GM21360 (cell line): ENCODE data around the gene LRRK1.

Experiments used
- ATAC-seq: cut with Tn5 transposase; IDR thresholded peaks from one replicate; pipeline ENCODE4 v1.9.1; 2021; ENCODE audit warnings: mild to moderate bottlenecking, moderate library complexity; ENCODE audit not compliant: unreplicated experiment

Gene LRRK1

DNA sequence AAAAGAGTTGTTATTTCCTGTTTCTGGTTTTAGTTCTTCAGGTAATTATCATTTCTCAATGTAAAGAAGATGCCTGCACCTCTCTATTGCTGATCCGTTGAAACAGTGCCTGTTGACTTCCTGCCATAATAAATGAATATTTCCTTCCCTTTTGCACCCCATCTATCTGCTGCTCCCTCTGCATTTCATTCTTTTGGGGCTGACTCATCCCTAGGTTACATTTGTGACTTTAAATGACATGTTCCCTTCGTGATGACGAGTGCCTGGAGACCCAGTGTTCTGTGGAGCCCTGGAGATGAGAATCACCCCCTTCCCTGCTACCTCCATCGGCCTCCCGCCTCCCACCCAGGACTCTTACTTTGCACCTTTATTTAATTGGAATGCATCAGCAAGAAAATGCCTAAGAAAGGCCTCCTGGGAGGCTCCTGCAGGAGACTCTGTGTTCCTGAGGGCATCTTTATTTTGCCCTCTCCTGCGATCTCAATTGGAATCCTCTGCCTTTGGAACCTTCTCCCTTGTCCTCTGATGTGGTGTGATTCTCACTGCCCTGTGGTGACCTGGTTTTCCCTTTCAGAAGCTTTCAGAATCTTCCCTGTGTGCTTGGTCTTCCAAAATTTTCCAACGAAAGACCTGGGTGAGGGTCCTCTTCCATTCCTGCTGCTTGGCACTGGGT, 13.7 kb downstream of the LRRK1 start:
- ATAC-seq, result no peak

DNA sequence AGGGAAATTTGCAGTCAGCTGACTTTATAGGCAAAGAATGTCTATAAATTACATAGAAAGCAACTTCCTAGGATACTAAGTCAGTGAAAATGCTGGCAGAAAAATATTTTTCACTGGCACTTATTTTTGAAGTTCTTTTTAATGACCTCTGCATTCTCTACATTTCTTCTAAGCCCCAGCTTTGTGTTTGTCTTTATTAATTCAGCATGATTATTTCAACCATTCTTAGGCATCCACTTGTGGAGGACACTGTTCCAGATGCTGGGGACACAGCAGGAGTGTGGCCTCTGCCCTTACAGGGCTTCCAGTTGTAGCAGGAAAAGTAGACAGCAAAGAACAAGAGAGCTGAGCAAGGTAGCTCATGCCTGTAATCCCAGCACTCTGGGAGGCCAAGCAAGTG, 15.0 kb downstream of the LRRK1 start:
- no peak for ATAC-seq

DNA sequence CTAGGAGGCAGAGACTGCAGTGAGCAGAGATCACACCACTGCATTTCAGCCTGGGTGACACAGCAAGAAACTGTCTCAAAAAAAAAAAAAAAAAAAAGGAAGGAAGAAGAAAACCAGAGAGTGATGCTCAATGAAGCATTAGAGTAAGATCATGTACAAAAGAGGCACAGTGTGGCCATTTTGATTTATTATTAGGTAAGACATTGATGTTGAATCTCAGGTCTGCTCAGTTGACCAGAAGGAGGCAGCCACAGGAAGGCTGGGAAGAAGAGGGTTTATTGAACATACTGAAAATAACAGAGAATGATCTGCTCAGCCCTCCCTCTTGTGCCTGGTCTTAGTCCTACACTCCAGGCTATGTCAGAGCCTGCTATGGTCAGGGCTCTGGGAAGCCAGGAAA, 15.6 kb downstream of the LRRK1 start:
- ATAC-seq, result no peak

DNA sequence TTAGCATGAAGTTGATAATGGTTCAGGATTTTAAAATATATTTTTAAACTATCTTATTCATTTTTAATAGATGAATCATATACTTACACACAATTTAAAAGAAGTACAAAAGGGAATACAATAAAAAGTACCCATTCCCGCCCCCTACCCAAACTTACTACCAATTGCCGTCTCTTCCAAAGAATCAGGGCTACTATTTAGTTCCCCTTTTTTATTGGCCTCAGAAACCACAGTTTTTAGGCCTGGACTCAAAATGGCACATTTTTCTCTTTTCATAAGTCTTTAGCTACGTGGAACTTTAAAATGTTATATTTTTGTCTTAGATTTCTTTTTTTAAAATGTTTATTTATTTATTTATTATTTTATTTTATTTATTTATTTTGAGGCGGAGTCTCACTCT, 18.0 kb downstream of the LRRK1 start:
- no peak for ATAC-seq

DNA sequence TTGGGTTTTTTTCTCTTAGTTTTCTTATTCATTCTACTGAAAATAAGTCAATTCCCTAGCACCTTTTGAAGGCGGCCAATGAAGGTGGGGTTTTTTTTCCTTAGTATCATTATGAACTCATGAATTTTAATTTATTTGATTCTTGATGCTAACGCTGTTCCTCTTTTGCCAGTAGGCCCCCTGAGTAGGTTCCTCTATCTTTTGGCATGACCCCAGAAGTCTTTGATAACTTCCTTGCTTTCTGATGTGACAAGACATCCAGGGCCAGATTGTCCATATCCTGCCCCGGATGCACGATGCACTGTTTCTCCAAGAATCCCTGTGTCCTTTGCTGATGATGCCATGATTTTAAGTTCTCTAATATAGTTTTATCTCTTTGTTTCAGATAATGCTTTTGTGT, 20.6 kb downstream of the LRRK1 start:
- no peak for ATAC-seq

DNA sequence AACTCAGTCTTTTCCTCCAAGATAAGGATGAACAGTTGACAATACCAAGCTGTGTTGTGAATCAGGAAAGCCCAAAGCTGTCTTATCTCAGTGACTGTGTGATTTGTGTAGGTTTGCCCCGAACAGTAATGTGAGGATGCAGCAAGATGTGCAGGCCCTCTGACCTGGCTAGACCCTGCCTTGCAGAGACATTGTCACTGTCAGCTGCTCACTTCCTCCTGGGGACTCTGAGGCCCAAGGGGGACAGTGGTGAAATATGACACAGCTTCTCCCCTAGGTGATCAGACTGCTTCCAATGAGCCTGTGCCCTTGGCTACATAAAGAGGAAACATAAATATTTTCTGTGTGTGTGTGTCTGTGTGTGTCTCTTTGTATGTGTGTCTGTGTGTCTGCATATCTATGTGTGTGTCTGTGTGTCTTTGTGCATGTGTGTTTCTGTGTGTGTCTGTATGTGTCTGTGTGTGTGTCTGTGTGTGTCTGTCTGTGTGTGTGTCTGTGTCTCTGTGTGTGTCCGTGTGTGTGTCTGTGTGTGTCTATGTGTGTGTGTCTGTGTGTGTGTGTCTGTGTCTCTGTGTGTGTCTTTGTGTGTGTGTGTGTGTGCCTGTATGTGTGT, 21.7 kb downstream of the LRRK1 start:
- peak; percentile 76 for ATAC-seq

DNA sequence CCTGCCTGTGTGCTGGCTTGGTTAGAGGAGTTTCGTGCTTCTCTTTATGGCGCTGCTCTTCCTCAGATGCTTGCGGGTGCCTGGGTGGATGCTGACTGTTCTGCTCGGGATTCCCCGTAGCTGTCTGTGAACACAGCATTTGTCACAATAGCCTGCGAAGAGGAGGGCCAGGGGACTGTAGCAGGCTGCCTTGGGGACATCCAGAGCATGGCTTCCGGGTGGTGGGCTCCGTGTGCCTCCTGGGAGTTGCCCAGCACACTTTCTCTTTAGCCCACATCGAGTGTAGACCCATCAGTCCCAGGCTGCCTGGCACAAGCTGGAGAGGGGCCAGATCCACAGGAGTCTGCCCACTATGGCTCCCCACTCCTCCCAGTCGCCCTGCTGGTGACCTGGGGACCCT, 22.4 kb downstream of the LRRK1 start:
- ATAC-seq, result peak; percentile 66

DNA sequence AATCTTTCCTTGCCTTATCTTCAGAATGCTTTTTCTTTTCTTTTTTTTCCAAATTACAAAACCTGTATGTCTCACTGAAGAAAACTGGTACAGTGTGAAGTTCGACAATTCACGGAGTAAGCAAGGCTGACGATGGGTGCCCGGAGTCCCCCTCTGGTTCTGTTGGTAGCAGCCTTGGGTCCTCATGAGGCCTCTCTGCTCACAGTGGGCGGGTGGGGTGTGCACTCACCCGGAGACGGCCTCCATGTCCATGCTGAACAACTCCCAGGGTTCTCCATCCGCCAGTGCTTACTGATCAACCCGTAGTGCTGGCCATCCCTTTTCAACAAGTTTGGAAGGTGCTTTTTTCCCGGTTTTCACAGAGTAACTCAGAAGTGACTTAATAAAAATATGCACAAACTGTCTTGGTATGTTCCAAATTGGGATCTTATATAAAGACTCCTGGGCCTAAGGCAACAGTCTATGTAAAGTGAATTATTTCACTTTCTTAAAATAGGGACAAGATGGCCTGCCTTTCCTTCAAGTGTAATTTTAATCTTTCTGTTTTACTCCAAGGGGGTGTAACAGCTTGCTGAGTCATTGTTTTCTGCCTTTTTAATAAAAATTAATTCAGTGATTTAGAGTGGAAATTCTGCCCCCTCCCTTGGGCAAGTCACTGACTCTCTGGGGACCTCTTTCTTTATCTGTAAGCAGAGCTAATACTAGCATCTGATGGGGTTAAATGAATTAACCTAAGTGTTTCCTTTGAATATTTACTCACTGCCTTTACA, 23.7 kb downstream of the LRRK1 start:
- ATAC-seq, result no peak

DNA sequence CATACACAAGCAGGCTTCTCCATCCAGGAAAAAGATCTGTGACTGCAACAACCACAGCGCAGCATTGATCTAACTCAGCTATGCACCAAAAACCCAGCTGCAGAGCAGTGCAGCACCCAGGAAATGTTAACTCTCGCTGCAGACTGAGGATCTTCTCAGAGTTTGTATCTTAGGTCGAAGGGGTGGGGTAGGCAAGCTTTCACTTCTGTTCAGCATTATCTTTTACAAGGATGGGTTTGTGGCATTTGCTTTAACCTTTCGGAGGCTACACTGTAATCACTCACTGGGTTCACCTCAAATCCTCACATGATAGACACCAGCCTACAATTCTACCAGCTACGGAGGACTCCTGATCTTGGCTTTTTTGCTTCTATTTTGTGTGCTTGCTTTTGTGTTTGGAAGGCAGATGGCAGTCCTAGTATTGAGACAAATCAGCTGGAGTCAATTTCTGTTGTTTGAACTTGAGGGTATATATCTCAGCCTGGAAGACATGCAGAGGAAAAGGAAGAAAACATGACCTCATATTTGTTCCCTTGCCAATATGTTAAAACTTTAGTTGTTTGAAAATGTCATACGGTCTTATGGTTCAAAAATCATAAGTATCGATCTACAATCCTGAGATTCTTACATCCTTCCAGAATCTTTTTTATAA, 25.2 kb downstream of the LRRK1 start:
- ATAC-seq, result no peak

DNA sequence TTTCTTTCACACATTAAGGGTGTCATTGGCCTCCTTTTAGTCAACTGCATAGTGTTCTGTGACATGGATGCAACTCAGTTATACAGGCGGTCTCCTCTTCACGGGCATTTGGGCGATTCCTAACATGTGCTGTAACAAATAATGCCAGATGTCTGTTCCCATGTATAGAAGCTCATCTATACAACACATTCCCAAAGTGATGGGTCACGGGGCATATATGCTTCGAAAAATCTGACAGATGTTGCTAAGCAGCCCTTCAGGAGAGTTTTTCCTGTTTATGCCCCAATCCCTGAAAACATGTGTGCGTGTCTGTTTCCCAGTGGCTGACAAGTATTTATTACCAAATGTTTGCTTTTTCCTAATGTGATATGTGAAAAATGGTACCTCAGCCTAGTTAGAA, 25.8 kb downstream of the LRRK1 start:
- no peak for ATAC-seq

DNA sequence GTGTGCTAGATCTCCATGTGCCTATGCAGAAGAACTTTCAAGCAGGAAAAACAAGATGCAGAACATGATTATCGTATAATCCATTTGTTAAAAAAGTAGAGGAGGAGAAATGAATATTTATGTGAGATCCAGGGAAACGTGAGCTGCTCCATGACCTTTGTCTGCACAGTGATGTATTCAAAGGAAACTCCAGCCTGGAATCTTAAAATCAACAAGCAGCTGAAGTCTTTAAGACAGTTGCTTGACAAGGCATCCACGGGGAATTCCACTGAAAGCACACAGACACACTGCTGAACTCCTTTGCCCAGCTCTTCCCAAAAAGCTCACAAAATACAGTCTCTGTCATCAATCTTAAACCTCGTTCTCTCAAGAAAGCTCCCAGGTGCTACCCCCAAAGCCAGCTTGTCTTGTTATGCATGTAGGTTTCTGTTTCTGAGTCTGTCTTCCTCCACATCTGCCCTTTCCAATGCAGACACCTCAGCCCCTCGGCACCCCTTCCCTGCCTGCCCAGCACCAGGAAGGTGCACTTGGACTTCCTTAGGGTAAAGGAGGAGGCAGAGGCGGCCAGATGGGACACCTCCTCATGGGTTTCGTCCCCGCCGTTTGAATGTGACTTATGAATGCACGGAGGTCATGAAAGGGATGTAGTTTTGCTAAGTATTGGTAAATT, 28.7 kb downstream of the LRRK1 start:
- ATAC-seq, result no peak

DNA sequence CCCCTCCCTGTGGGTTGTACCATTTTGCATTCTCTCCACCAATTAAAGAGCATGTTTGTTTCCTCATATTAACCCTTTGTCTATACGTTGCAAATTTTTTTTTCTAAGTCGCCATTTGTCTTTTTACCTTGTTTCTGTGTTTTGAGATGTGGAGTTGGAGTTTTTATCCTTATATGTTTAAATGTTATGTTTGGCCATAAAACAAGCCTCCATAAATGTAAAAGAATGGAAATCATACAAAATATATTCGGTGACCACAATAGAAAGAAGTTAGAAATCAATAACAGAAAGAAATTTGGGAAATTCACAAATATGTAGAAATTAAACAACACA, 29.2 kb downstream of the LRRK1 start:
- ATAC-seq, result no peak

DNA sequence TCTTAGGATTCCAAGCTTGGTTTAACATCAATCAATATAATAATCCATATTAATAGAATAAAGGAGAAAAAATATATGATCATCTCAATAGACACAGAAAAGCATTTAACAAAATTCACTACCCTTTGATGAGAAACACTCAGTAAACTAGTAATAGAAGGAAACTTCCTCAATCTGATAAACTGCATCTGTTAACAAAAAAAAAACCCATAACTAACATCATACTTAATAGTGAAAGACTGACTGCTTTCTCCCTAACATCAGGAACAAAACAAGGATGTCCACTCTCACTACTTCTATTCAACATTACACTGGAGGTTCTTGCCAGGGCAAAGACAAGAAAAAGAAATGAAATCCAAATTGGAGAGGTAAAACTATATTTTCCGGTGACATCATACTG, 30.5 kb downstream of the LRRK1 start:
- no peak for ATAC-seq

DNA sequence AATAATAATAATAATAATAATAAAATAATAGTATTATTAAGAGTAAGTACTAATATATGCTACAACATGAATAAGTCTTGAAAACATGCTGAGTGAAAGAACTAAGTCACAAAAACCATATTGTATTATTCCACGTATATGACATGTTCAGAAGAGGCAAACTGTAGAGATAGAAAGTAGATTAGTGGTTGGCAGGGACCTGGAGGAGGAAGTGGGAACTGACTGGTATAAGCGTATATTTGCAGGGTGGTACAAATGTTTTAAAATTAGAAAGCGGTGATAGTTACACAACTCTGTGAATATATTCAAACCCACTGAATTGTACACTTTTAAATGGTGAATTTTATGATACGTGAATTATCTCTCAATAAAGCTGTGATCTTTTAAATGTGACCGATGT, 32.8 kb downstream of the LRRK1 start:
- ATAC-seq, result no peak

DNA sequence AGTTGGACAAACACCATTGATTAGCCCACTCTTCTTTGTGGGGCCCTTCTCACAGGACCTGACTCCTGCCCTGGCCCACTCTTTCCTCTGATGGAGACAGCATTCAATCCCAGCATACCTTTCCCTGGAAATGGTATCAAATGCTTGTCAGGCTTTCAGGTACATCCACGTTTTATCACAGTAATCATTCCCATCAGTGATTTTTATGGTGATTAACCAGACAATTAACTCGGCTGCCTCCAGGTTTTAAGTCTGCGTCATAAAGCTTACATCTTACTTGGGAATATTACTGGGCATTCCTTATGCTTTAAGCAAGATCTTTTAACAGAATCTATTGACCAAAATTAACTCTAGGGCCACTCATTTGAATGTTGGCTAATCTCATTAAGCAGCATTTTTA, 33.4 kb downstream of the LRRK1 start:
- no peak for ATAC-seq

DNA sequence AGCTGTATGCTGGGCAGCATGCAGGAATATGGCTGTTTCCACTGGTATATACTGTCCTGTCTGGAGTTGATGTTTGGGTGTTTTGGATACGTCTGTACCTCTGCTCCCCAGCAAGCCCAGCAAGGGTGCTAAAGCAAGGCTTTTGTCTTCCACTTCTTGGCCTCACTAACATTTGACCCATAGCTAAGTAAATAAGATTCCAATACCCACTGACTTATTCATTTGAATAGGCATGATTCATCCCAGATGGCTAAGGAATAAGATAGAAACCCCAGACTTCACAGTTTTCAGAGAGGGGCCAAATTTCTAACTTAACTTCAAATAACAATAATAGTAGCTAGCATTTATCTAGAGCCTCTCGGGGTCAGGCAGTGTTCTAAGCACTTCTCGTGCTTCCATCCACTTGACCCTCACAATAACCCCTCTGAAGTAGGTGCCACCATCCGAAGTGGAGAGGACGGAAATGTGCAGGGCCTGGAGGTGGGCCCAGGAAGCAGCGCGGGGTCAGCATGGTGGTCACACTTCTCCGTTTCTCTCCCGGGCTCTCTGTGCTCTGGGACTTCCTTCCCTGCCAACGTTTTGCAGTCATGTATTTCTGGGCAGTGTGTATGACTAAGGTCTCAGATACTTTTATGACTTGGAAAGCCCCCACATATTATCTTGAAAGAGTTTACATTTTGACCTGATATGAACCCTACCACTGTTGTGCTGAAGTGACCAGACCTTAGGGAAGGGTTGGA, 39.3 kb downstream of the LRRK1 start:
- ATAC-seq, result no peak

DNA sequence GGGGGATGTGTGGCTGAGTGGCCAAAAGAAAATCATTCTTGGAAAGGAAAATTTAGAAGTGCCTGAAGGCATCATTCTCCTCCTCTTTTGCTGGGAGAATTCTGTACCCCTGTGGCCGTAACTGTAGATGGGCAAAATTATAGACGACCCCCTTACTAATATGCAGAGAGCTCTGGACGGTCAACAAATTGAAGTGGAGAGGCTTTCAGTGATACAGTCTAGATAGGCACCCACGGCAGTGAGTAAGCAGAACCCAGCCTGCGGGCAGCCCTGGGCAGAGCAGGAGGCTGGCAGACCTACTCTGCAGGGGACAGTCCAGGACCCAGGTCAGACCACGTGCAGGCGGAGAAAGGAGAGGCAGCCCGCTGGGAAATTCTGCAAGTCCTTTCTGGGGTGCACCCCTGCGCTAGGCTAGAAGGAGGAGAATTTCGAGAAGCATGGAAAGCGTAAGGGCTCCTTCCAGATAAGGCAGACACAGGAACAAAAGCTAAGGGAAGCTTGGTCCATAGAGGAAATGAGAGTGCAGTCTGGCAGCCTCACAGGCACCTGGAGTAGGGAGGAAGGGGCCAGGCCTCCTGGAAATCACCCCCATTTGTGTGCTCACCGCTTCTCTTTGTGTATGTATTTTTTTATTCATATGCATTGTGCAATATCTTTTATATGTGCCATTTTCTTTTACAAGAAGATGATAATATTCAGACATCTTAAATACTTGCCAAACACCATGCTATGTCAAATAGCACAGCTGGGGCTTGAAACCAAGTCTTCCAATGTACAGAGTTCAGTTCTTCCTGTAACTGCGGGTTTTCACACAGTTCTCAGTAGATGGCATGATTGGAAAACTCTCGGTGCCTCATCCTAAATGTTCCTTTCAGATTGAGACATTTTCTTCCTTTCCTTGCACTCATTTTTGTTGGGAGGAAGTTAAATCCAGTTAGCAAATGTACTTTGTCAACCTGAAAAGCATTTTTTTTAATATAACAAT, 40.2 kb downstream of the LRRK1 start:
- no peak for ATAC-seq

DNA sequence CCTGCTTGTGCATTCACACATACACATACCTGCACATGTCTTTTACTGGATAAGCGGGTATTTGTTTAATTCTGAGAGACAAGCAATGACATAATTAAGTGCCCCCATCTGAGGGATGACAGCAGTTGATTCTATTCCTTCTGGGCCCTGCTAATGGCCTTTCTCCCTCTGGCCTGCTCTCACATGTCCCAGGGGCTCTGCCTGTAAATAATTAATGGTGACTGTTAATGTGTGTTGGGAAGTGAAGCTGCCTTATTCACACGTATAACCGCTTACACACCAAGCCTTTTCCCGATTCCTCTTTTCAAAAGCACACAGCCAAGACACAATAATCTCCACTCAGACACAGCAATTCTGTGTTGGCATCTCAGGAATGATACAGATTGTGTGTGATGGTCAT, 47.8 kb downstream of the LRRK1 start:
- no peak for ATAC-seq
